DOHH2 (cell line): ENCODE measurements around the gene NDUFB4.

Experiments used
- EZH2phosphoT487 ChIP-seq: fragments of 200-600 bp; sonication (generic); IDR thresholded peaks from 2 replicates; pipeline ENCODE4 v1.6.1; 2017; ENCODE audit warnings: borderline replicate concordance, mild to moderate bottlenecking, antibody characterized with exemption, low read length, moderate library complexity, mixed read lengths
- TF ChIP-seq, protein P1 (sequence below): fragments of 200-600 bp; sonication (generic); IDR thresholded peaks from one replicate; pipeline ENCODE4 v1.5.1; 2014; ENCODE audit warnings: antibody characterized with exemption, mild to moderate bottlenecking, low read depth, low read length; ENCODE audit not compliant: poor library complexity, severe bottlenecking

DNA sequence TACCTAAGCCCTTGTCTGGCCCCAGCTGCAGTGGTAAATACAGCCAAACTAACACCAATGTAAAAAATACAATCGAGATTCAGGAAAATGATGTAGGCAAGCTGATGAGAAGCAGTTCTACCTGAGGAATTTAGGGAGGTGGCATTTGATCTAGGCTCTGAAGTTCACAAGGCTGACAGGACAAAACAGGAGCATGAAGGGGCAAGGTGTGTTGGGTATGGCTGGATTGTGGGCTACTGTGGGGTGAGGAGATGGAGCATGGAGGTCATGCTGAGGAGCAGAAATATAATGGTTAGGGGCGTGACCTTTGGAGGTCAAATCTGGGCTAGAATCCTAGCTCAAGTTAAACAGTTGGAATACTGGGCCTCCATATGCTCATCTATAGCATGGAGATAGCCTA lies 6.5 kb downstream of the NDUFB4 start:
- TF ChIP-seq, protein P1, sequence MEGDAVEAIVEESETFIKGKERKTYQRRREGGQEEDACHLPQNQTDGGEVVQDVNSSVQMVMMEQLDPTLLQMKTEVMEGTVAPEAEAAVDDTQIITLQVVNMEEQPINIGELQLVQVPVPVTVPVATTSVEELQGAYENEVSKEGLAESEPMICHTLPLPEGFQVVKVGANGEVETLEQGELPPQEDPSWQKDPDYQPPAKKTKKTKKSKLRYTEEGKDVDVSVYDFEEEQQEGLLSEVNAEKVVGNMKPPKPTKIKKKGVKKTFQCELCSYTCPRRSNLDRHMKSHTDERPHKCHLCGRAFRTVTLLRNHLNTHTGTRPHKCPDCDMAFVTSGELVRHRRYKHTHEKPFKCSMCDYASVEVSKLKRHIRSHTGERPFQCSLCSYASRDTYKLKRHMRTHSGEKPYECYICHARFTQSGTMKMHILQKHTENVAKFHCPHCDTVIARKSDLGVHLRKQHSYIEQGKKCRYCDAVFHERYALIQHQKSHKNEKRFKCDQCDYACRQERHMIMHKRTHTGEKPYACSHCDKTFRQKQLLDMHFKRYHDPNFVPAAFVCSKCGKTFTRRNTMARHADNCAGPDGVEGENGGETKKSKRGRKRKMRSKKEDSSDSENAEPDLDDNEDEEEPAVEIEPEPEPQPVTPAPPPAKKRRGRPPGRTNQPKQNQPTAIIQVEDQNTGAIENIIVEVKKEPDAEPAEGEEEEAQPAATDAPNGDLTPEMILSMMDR = no peak
- no peak for TF ChIP-seq EZH2phosphoT487
